ENCODE results near the gene CPSF2.

CPSF2 gene

GRCh38 chr14:92121670-92122350, at the start of gene CPSF2, which contains the start of gene NDUFB1:
CPSF2 (plus strand) TSS chr14:92121969; CDS start chr14:92130985, 9,016 bp downstream.
NDUFB1 (minus strand) TSS chr14:92121706; CDS start chr14:92117637, 4,069 bp downstream.
- H3K27ac Mint-ChIP-seq: peak within 1 kb of the TSS; percentile 100
- peaks cover 12% of the 10 kb centered on the region for H3K36me3 Mint-ChIP-seq
- no peaks in the 10 kb centered on the region for H3K9me3 Mint-ChIP-seq
- H3K4me3 Mint-ChIP-seq: peak within 1 kb of the TSS; percentile 97
- H3K27me3 Mint-ChIP-seq: no peaks in the 10 kb centered on the region
- H3K4me1 Mint-ChIP-seq: peaks cover 55% of the 10 kb centered on the region

GRCh38 chr14:92074555-92074954, 47.2 kb upstream of the CPSF2 start:
- Mint-ChIP-seq H3K36me3 (peaks cover 10% of the 10 kb centered on the region), H3K27ac (no peak overlapping the region), H3K27me3 (no peaks in the 10 kb centered on the region), H3K4me1 (no peaks in the 10 kb centered on the region), H3K9me3 (no peaks in the 10 kb centered on the region), H3K4me3 (no peak overlapping the region)

- H3K4me1 Mint-ChIP-seq: no peaks in the 10 kb centered on the region
- H3K9me3 Mint-ChIP-seq: no peaks in the 10 kb centered on the region
- H3K27me3 Mint-ChIP-seq: no peaks in the 10 kb centered on the region
- peaks cover 19% of the 10 kb centered on the region for H3K36me3 Mint-ChIP-seq
- H3K27ac Mint-ChIP-seq: no peak overlapping the region
- no peak overlapping the region for H3K4me3 Mint-ChIP-seq
These were observed 33.3 kb upstream of the CPSF2 start for GRCh38 chr14:92088494-92088893.

GRCh38 chr14:92093320-92093719, 28.4 kb upstream of the CPSF2 start:
- Mint-ChIP-seq H3K9me3 (no peaks in the 10 kb centered on the region), H3K4me1 (no peaks in the 10 kb centered on the region), H3K27me3 (no peaks in the 10 kb centered on the region), H3K4me3 (no peak overlapping the region), H3K27ac (no peak overlapping the region), H3K36me3 (peaks cover 17% of the 10 kb centered on the region)

GRCh38 chr14:92099802-92100201, 22.0 kb upstream of the CPSF2 start:
- Mint-ChIP-seq H3K9me3 (no peaks in the 10 kb centered on the region), H3K27ac (no peak overlapping the region), H3K27me3 (no peaks in the 10 kb centered on the region)

GRCh38 chr14:92103363-92103989, 18.3 kb upstream of the CPSF2 start:
- Mint-ChIP-seq H3K9me3 (no peaks in the 10 kb centered on the region), H3K4me3 (no peak overlapping the region), H3K36me3 (no peaks in the 10 kb centered on the region), H3K4me1 (peaks cover 66% of the 10 kb centered on the region), H3K27me3 (no peaks in the 10 kb centered on the region), H3K27ac (no peak overlapping the region)

More at GRCh38 chr14:92099802-92100201, 22.0 kb upstream of the CPSF2 start:
- H3K4me3 Mint-ChIP-seq: no peak overlapping the region
- peaks cover 38% of the 10 kb centered on the region for H3K4me1 Mint-ChIP-seq
- H3K36me3 Mint-ChIP-seq: peaks cover 4% of the 10 kb centered on the region

- Mint-ChIP-seq H3K4me3 (peak overlapping the region; percentile 96), H3K36me3 (no peaks in the 10 kb centered on the region), H3K9me3 (no peaks in the 10 kb centered on the region), H3K27ac (peak overlapping the region; percentile 90), H3K4me1 (peaks cover 66% of the 10 kb centered on the region), H3K27me3 (no peaks in the 10 kb centered on the region)
These were observed 16.5 kb upstream of the CPSF2 start for GRCh38 chr14:92105073-92105892.

GRCh38 chr14:92105893-92106142, 16.0 kb upstream of the CPSF2 start:
- H3K4me1 Mint-ChIP-seq: peaks cover 64% of the 10 kb centered on the region
- H3K4me3 Mint-ChIP-seq: peak overlapping the region; percentile 96
- no peaks in the 10 kb centered on the region for H3K27me3 Mint-ChIP-seq
- H3K9me3 Mint-ChIP-seq: no peaks in the 10 kb centered on the region
- peak overlapping the region; percentile 90 for H3K27ac Mint-ChIP-seq
- no peaks in the 10 kb centered on the region for H3K36me3 Mint-ChIP-seq

GRCh38 chr14:92106143-92106926, 15.4 kb upstream of the CPSF2 start, which contains the start of gene ATXN3:
ATXN3 (minus strand) TSS chr14:92106582; CDS start chr14:92106552, 30 bp downstream.
- H3K27ac Mint-ChIP-seq: peak within 1 kb of the TSS; percentile 90
- no peaks in the 10 kb centered on the region for H3K27me3 Mint-ChIP-seq
- no peaks in the 10 kb centered on the region for H3K9me3 Mint-ChIP-seq
- peak within 1 kb of the TSS; percentile 96 for H3K4me3 Mint-ChIP-seq
- H3K4me1 Mint-ChIP-seq: peaks cover 64% of the 10 kb centered on the region
- H3K36me3 Mint-ChIP-seq: no peaks in the 10 kb centered on the region

- Mint-ChIP-seq H3K27me3 (no peaks in the 10 kb centered on the region), H3K4me1 (peaks cover 49% of the 10 kb centered on the region), H3K27ac (peak overlapping the region; percentile 52), H3K4me3 (peak overlapping the region; percentile 71), H3K36me3 (no peaks in the 10 kb centered on the region), H3K9me3 (no peaks in the 10 kb centered on the region)
These were observed 13.2 kb upstream of the CPSF2 start for GRCh38 chr14:92108345-92109254.

GRCh38 chr14:92109490-92109889, 12.3 kb upstream of the CPSF2 start:
- Mint-ChIP-seq H3K27ac (no peak overlapping the region), H3K36me3 (no peaks in the 10 kb centered on the region), H3K9me3 (no peaks in the 10 kb centered on the region), H3K27me3 (no peaks in the 10 kb centered on the region), H3K4me1 (peaks cover 46% of the 10 kb centered on the region), H3K4me3 (no peak overlapping the region)

- H3K4me1 Mint-ChIP-seq: peaks cover 56% of the 10 kb centered on the region
- peak overlapping the region; percentile 97 for H3K4me3 Mint-ChIP-seq
- peak overlapping the region; percentile 99 for H3K27ac Mint-ChIP-seq
- no peaks in the 10 kb centered on the region for H3K27me3 Mint-ChIP-seq
- no peaks in the 10 kb centered on the region for H3K9me3 Mint-ChIP-seq
- H3K36me3 Mint-ChIP-seq: peaks cover 13% of the 10 kb centered on the region
These were observed 531 bp upstream of the CPSF2 start for GRCh38 chr14:92121207-92121669.

- H3K36me3 Mint-ChIP-seq: peaks cover 12% of the 10 kb centered on the region
- peak overlapping the region; percentile 97 for H3K4me3 Mint-ChIP-seq
- H3K4me1 Mint-ChIP-seq: peaks cover 58% of the 10 kb centered on the region
- H3K27me3 Mint-ChIP-seq: no peaks in the 10 kb centered on the region
- peak overlapping the region; percentile 100 for H3K27ac Mint-ChIP-seq
- no peaks in the 10 kb centered on the region for H3K9me3 Mint-ChIP-seq
These were observed 545 bp downstream of the CPSF2 start for GRCh38 chr14:92122351-92122677.

- no peaks in the 10 kb centered on the region for H3K9me3 Mint-ChIP-seq
- no peaks in the 10 kb centered on the region for H3K27me3 Mint-ChIP-seq
- peaks cover 60% of the 10 kb centered on the region for H3K4me1 Mint-ChIP-seq
- peaks cover 12% of the 10 kb centered on the region for H3K36me3 Mint-ChIP-seq
- H3K27ac Mint-ChIP-seq: peak overlapping the region; percentile 100
- peak overlapping the region; percentile 97 for H3K4me3 Mint-ChIP-seq
These were observed 992 bp downstream of the CPSF2 start for GRCh38 chr14:92122761-92123160.

All from activated naive CD4-positive, alpha-beta T cell treated with anti-CD3 and anti-CD28 coated beads, Interleukin-2, amount 50 U/mL, for 24 hours (primary cell).